ENCODE measurements around the gene KRT39.

KRT39 gene

GRCh38 chr17:40980596-40980995 is 13.8 kb upstream of the KRT39 start:
- DNase-seq (ENCODE audit: low read depth, low spot score): peak; percentile 20

- DNase-seq (ENCODE audit: low read depth, low spot score): no peak
Observed at GRCh38 chr17:40980117-40980516, 13.4 kb upstream of the KRT39 start.

GRCh38 chr17:40978575-40979151 is 11.9 kb upstream of the KRT39 start:
- no peak for DNase-seq (ENCODE audit: low read depth, low spot score)

GRCh38 chr17:40975516-40975915 is 8.8 kb upstream of the KRT39 start:
- no peak for DNase-seq (ENCODE audit: low read depth, low spot score)

GRCh38 chr17:40974366-40974765 is 7.6 kb upstream of the KRT39 start:
- DNase-seq (ENCODE audit: low read depth, low spot score): no peak

GRCh38 chr17:40967582-40967981 is 834 bp upstream of the KRT39 start:
- no peak for DNase-seq (ENCODE audit: low read depth, low spot score)

- no peak for DNase-seq (ENCODE audit: low read depth, low spot score)
Observed at GRCh38 chr17:40963838-40964237, 2.9 kb downstream of the KRT39 start.

GRCh38 chr17:40962059-40962561 is 4.6 kb downstream of the KRT39 start:
- no peak for DNase-seq (ENCODE audit: low read depth, low spot score)

GRCh38 chr17:40961591-40961990 is 5.2 kb downstream of the KRT39 start:
- DNase-seq (ENCODE audit: low read depth, low spot score): no peak

- DNase-seq (ENCODE audit: low read depth, low spot score): no peak
Observed at GRCh38 chr17:40960144-40960543, 6.6 kb downstream of the KRT39 start.

GRCh38 chr17:40958086-40958953 is 8.4 kb downstream of the KRT39 start:
- DNase-seq (ENCODE audit: low read depth, low spot score): no peak

GRCh38 chr17:40956401-40957254 is 10.1 kb downstream of the KRT39 start:
- peak; percentile 70 for DNase-seq (ENCODE audit: low read depth, low spot score)

- DNase-seq (ENCODE audit: low read depth, low spot score): peak; percentile 41
Observed at GRCh38 chr17:40953881-40954280, 12.9 kb downstream of the KRT39 start.

GRCh38 chr17:40952661-40953060 is 14.1 kb downstream of the KRT39 start:
- peak; percentile 75 for DNase-seq (ENCODE audit: low read depth, low spot score)

- DNase-seq (ENCODE audit: low read depth, low spot score): no peak
Observed at GRCh38 chr17:40952154-40952553, 14.6 kb downstream of the KRT39 start.

GRCh38 chr17:40951011-40951622 is 15.6 kb downstream of the KRT39 start:
- no peak for DNase-seq (ENCODE audit: low read depth, low spot score)

GRCh38 chr17:40950176-40950575 is 16.6 kb downstream of the KRT39 start:
- DNase-seq (ENCODE audit: low read depth, low spot score): no peak

- DNase-seq (ENCODE audit: low read depth, low spot score): peak; percentile 26
Observed at GRCh38 chr17:40949418-40949817, 17.3 kb downstream of the KRT39 start.

GRCh38 chr17:40947929-40948328 is 18.8 kb downstream of the KRT39 start:
- no peak for DNase-seq (ENCODE audit: low read depth, low spot score)

GRCh38 chr17:40945414-40945813 is 21.3 kb downstream of the KRT39 start:
- DNase-seq (ENCODE audit: low read depth, low spot score): no peak

- no peak for DNase-seq (ENCODE audit: low read depth, low spot score)
Observed at GRCh38 chr17:40944531-40944930, 22.2 kb downstream of the KRT39 start.

GRCh38 chr17:40942553-40942952 is 24.2 kb downstream of the KRT39 start:
- DNase-seq (ENCODE audit: low read depth, low spot score): no peak

Data from astrocyte of the hippocampus (primary cell).